Dendritic cell treated with granulocyte-macrophage colony-stimulating factor and Interleukin-4, amounts not matched to agents 40 ng/mL and 50 ng/mL, for 4 days (primary cell): ENCODE results near the gene CXCR5.

Source experiments
- H3K27ac Mint-ChIP-seq: one replicate; pipeline ENCODE4 v1.8.0; 2022; ENCODE audit warnings: mild to moderate bottlenecking, mixed read lengths
- H3K27me3 Mint-ChIP-seq: one replicate; pipeline ENCODE4 v1.8.0; 2022; ENCODE audit warnings: mild to moderate bottlenecking, mixed read lengths
- H3K36me3 Mint-ChIP-seq: one replicate; pipeline ENCODE4 v1.8.0; 2022; ENCODE audit warnings: low read depth, mixed read lengths
- H3K4me1 Mint-ChIP-seq: one replicate; pipeline ENCODE4 v1.8.0; 2022; ENCODE audit warnings: low read depth, mixed read lengths
- H3K4me3 Mint-ChIP-seq: one replicate; pipeline ENCODE4 v1.8.0; 2022; ENCODE audit warnings: mild to moderate bottlenecking, moderate library complexity, mixed read lengths
- H3K9me3 Mint-ChIP-seq: one replicate; pipeline ENCODE4 v1.8.0; 2022; ENCODE audit warnings: mixed read lengths
- intact Hi-C: fragments of 100-400 bp; cut with micrococcal nuclease; formaldehyde crosslinking; loops from one replicate; pipeline ENCODE4 v1.15.0; 2022

Gene CXCR5

GRCh38 chr11:118898400-118899295, 15.0 kb downstream of the CXCR5 start:
- Mint-ChIP-seq H3K9me3 (no peaks in the 10 kb centered on the region), H3K4me1 (peaks cover 16% of the 10 kb centered on the region), H3K27ac (no peak overlapping the region), H3K4me3 (no peak overlapping the region), H3K27me3 (peaks cover 14% of the 10 kb centered on the region), H3K36me3 (peaks cover 48% of the 10 kb centered on the region)
- intact Hi-C loops, result no loop called here

GRCh38 chr11:118899296-118899688, 15.6 kb downstream of the CXCR5 start:
- Mint-ChIP-seq H3K9me3 (no peaks in the 10 kb centered on the region), H3K4me1 (peaks cover 16% of the 10 kb centered on the region), H3K27me3 (peaks cover 8% of the 10 kb centered on the region), H3K4me3 (no peak overlapping the region), H3K27ac (no peak overlapping the region), H3K36me3 (peaks cover 48% of the 10 kb centered on the region)
- intact Hi-C loops, result no loop called here

- H3K4me1 Mint-ChIP-seq, result peaks cover 16% of the 10 kb centered on the region
- H3K36me3 Mint-ChIP-seq, result peaks cover 48% of the 10 kb centered on the region
- H3K9me3 Mint-ChIP-seq, result no peaks in the 10 kb centered on the region
- intact Hi-C loops, result no loop called here
- peaks cover 6% of the 10 kb centered on the region for H3K27me3 Mint-ChIP-seq
- no peak overlapping the region for H3K4me3 Mint-ChIP-seq
- H3K27ac Mint-ChIP-seq, result no peak overlapping the region
Measured at GRCh38 chr11:118899706-118900360, 16.1 kb downstream of the CXCR5 start.

GRCh38 chr11:118900535-118901384, 17.1 kb downstream of the CXCR5 start:
- H3K36me3 Mint-ChIP-seq, result peaks cover 49% of the 10 kb centered on the region
- peaks cover 16% of the 10 kb centered on the region for H3K4me1 Mint-ChIP-seq
- no peak overlapping the region for H3K27ac Mint-ChIP-seq
- intact Hi-C loops, result no loop called here
- H3K27me3 Mint-ChIP-seq, result no peaks in the 10 kb centered on the region
- no peaks in the 10 kb centered on the region for H3K9me3 Mint-ChIP-seq
- H3K4me3 Mint-ChIP-seq, result no peak overlapping the region

GRCh38 chr11:118901494-118902335, 18.0 kb downstream of the CXCR5 start:
- no peak overlapping the region for H3K4me3 Mint-ChIP-seq
- peaks cover 59% of the 10 kb centered on the region for H3K36me3 Mint-ChIP-seq
- no peaks in the 10 kb centered on the region for H3K9me3 Mint-ChIP-seq
- peaks cover 12% of the 10 kb centered on the region for H3K4me1 Mint-ChIP-seq
- intact Hi-C loops, result no loop called here
- no peaks in the 10 kb centered on the region for H3K27me3 Mint-ChIP-seq
- no peak overlapping the region for H3K27ac Mint-ChIP-seq

GRCh38 chr11:118902336-118903203, 18.9 kb downstream of the CXCR5 start:
- Mint-ChIP-seq H3K9me3 (no peaks in the 10 kb centered on the region), H3K36me3 (peaks cover 67% of the 10 kb centered on the region), H3K4me3 (no peak overlapping the region), H3K27me3 (no peaks in the 10 kb centered on the region), H3K27ac (no peak overlapping the region), H3K4me1 (peaks cover 4% of the 10 kb centered on the region)
- intact Hi-C loops, result no loop called here

- Mint-ChIP-seq H3K36me3 (peaks cover 74% of the 10 kb centered on the region), H3K9me3 (no peaks in the 10 kb centered on the region), H3K4me1 (no peaks in the 10 kb centered on the region), H3K27me3 (no peaks in the 10 kb centered on the region), H3K4me3 (no peak overlapping the region), H3K27ac (no peak overlapping the region)
- intact Hi-C loops, result no loop called here
Measured at GRCh38 chr11:118903204-118904015, 19.7 kb downstream of the CXCR5 start.

- H3K27ac Mint-ChIP-seq, result no peak overlapping the region
- intact Hi-C loops, result loop anchor here (1.0 kb wide), 2 partner anchors 23 to 49 kb away; partner anchors contain the start of gene UPK2
- H3K4me3 Mint-ChIP-seq, result no peak overlapping the region
- peaks cover 28% of the 10 kb centered on the region for H3K27me3 Mint-ChIP-seq
- no peaks in the 10 kb centered on the region for H3K9me3 Mint-ChIP-seq
- H3K4me1 Mint-ChIP-seq, result peaks cover 31% of the 10 kb centered on the region
- peaks cover 36% of the 10 kb centered on the region for H3K36me3 Mint-ChIP-seq
Measured at GRCh38 chr11:118907051-118908042, 23.7 kb downstream of the CXCR5 start.

- no peak overlapping the region for H3K4me3 Mint-ChIP-seq
- H3K27ac Mint-ChIP-seq, result no peak overlapping the region
- peaks cover 28% of the 10 kb centered on the region for H3K27me3 Mint-ChIP-seq
- peaks cover 28% of the 10 kb centered on the region for H3K36me3 Mint-ChIP-seq
- no peaks in the 10 kb centered on the region for H3K9me3 Mint-ChIP-seq
- intact Hi-C loops, result no loop called here
- peaks cover 40% of the 10 kb centered on the region for H3K4me1 Mint-ChIP-seq
Measured at GRCh38 chr11:118908264-118908663, 24.6 kb downstream of the CXCR5 start.

GRCh38 chr11:118908901-118909618, 25.4 kb downstream of the CXCR5 start:
- Mint-ChIP-seq H3K9me3 (no peaks in the 10 kb centered on the region), H3K27me3 (peaks cover 28% of the 10 kb centered on the region), H3K4me1 (peaks cover 48% of the 10 kb centered on the region), H3K36me3 (peaks cover 28% of the 10 kb centered on the region), H3K4me3 (no peak overlapping the region), H3K27ac (no peak overlapping the region)
- intact Hi-C loops, result no loop called here
